ENCODE results near the gene ZNF284. TPM values are rescaled to one million over a fixed set of nuclear protein-coding genes. Genes with fewer than 3 reads are reported as not detected.

The ZNF284 gene
- total RNA-seq, 1 experiment from 2014 or later = 2.6 TPM

DNA sequence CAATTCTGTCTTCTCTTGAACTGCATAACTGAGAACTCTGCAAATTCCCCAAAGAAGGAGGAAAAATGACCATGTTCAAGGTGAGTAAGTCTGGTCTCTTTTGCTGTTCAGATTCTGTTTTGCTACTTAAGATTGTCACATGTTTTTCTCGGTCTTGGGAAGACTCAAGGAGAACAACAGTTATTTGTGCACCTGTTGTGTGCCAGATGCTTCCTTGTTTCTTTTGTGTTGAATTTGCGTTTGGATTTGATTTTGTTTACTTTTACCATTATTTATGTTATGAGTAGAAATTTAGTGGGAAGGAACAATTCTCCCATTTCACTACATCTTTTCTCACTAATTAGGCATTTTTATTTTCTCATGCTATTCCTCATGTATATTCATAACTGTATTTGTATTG is 4.4 kb downstream of the ZNF284 start:
- Histone ChIP-seq H3K23ac (ENCODE audit: insufficient read length, low read depth, low read length) (no peak overlapping the region), H4K91ac (ENCODE audit: insufficient read length, low read depth, low read length) (no peak overlapping the region), H3K4me1 (ENCODE audit: insufficient read depth, low read length) (no peaks in the 10 kb centered on the region), H3K79me1 (ENCODE audit: insufficient read depth, low read depth, low read length, poor library complexity, severe bottlenecking) (no peaks in the 10 kb centered on the region), H2AK5ac (ENCODE audit: insufficient read length, low read length) (no peak overlapping the region), H2AFZ (ENCODE audit: low read length) (no peak overlapping the region), H3K18ac (ENCODE audit: insufficient read length, low read depth, low read length) (no peak overlapping the region), H3K23me2 (ENCODE audit: insufficient read length, low read depth, low read length, poor library complexity, severe bottlenecking) (peaks cover 14% of the 10 kb centered on the region), H2BK15ac (ENCODE audit: low read depth, low read length) (no peak overlapping the region), H3K9ac (ENCODE audit: extremely low read depth, insufficient read length, low read length) (no peak overlapping the region), H3K4me2 (ENCODE audit: insufficient read depth, insufficient read length, low read length) (no peak overlapping the region), H2BK12ac (ENCODE audit: insufficient read length, low read depth, low read length) (no peak overlapping the region), H4K20me1 (ENCODE audit: control insufficient read depth, insufficient read depth, insufficient read length) (no peaks in the 10 kb centered on the region), H3K27me3 (ENCODE audit: insufficient read depth, low read length) (no peaks in the 10 kb centered on the region; the same call in 1 of the 2 replicates), H3K27ac (ENCODE audit: insufficient read length, low read depth, low read length) (no peak overlapping the region), H4K5ac (ENCODE audit: insufficient read length, low read depth, low read length) (no peak overlapping the region), H2BK20ac (ENCODE audit: low read depth, low read length, poor library complexity, severe bottlenecking) (no peak overlapping the region), H4K8ac (replicated peaks; ENCODE audit: insufficient read length, low read depth, low read length) (no peak overlapping the region), H3T11ph (ENCODE audit: low read length) (no peak overlapping the region), H3K56ac (ENCODE audit: insufficient read length, low read depth, low read length) (no peak overlapping the region), H3K79me2 (ENCODE audit: insufficient read depth, low read length) (no peaks in the 10 kb centered on the region), H3K14ac (ENCODE audit: insufficient read depth, low read length) (no peak overlapping the region), H3K9me3 (ENCODE audit: control insufficient read depth, low read depth, low read length) (no peaks in the 10 kb centered on the region), H2BK5ac (ENCODE audit: insufficient read length, low read length) (no peak overlapping the region), H2BK120ac (ENCODE audit: low read depth, low read length, poor library complexity, severe bottlenecking) (no peak overlapping the region), H3K4ac (ENCODE audit: low read depth, low read length) (no peak overlapping the region)
- DNase-seq = no peak
- H3K9me3 Mint-ChIP-seq = peaks cover 7 to 10% of the 10 kb centered on the region in 2 experiments
- no CpG with 5 or more reads among the region's 2 CpGs for WGBS (ENCODE audit: extremely low coverage, insufficient read length, low lambda C conversion rate)
- no peak overlapping the region for H3K27ac Mint-ChIP-seq
- H3K4me1 Mint-ChIP-seq = peaks cover 12 to 13% of the 10 kb centered on the region in 2 experiments
- peaks cover 20% of the 10 kb centered on the region for H3K27me3 Mint-ChIP-seq (ENCODE audit: low read depth)
- H3K36me3 Mint-ChIP-seq (ENCODE audit: insufficient read depth in 1 of 3, low read depth in 3 of 3) = peaks cover 11 to 21% (median 20%) of the 10 kb centered on the region in 3 experiments
- H3K4me3 Mint-ChIP-seq = no peak overlapping the region
- TF ChIP-seq, protein P1, sequence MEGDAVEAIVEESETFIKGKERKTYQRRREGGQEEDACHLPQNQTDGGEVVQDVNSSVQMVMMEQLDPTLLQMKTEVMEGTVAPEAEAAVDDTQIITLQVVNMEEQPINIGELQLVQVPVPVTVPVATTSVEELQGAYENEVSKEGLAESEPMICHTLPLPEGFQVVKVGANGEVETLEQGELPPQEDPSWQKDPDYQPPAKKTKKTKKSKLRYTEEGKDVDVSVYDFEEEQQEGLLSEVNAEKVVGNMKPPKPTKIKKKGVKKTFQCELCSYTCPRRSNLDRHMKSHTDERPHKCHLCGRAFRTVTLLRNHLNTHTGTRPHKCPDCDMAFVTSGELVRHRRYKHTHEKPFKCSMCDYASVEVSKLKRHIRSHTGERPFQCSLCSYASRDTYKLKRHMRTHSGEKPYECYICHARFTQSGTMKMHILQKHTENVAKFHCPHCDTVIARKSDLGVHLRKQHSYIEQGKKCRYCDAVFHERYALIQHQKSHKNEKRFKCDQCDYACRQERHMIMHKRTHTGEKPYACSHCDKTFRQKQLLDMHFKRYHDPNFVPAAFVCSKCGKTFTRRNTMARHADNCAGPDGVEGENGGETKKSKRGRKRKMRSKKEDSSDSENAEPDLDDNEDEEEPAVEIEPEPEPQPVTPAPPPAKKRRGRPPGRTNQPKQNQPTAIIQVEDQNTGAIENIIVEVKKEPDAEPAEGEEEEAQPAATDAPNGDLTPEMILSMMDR (conservative IDR thresholded peaks at IDR 0.05) = no peak

Data from H9 (cell line).